ENCODE data around the gene HPCAL1.

- TF ChIP-seq POLR2A (IDR thresholded peaks at IDR 0.05) (no peak), CTCF (IDR thresholded peaks at IDR 0.05) (no peak)
These were observed 1.4 kb upstream of the HPCAL1 start for GRCh38 chr2:10300997-10301940.
